Naive B cell (primary cell): ENCODE measurements around the gene KRTAP10-3. TPM values are rescaled to one million over a fixed set of nuclear protein-coding genes. Genes with fewer than 3 reads are reported as not detected.

ENCODE experiments used
- ATAC-seq, 2 donors: fragments of 150-1000 bp; cut with Tn5 transposase; 2 replicates each; pipeline ENCODE4 v1.10.0; 2021; ENCODE audit warnings: low read depth in 2 of 2, mild to moderate bottlenecking in 2 of 2, moderate library complexity in 2 of 2
- DNase-seq: peaks from one replicate; pipeline ENCODE4 v3.0.0; 2022
- H3K27ac Mint-ChIP-seq, 6 donors: one replicate each; pipeline ENCODE4 v1.8.0; 2020 to 2022; ENCODE audit warnings: mild to moderate bottlenecking in 6 of 6, mixed read lengths in 6 of 6, moderate library complexity in 5 of 6, inconsistent platforms in 2 of 6
- H3K27me3 Mint-ChIP-seq, 3 donors: one replicate each; pipeline ENCODE4 v1.8.0; 2021 to 2022; ENCODE audit warnings: mixed read lengths in 3 of 3, mild to moderate bottlenecking in 1 of 3
- H3K36me3 Mint-ChIP-seq, 2 donors: one replicate each; pipeline ENCODE4 v1.8.0; 2020 to 2022; ENCODE audit warnings: mixed read lengths in 2 of 2, inconsistent platforms in 1 of 2, mild to moderate bottlenecking in 1 of 2
- H3K4me1 Mint-ChIP-seq, 3 donors: one replicate each; pipeline ENCODE4 v1.8.0; 2020 to 2022; ENCODE audit warnings: mixed read lengths in 3 of 3, inconsistent platforms in 1 of 3, mild to moderate bottlenecking in 1 of 3, moderate library complexity in 1 of 3
- H3K4me3 Mint-ChIP-seq, 8 donors: one replicate each; pipeline ENCODE4 v1.8.0; 2020 to 2022; ENCODE audit warnings: mild to moderate bottlenecking in 8 of 8, mixed read lengths in 8 of 8, moderate library complexity in 8 of 8, inconsistent platforms in 2 of 8
- H3K9me3 Mint-ChIP-seq, 7 donors: one replicate each; pipeline ENCODE4 v1.8.0; 2020 to 2022; ENCODE audit warnings: mixed read lengths in 7 of 7, mild to moderate bottlenecking in 5 of 7, inconsistent platforms in 2 of 7, moderate library complexity in 1 of 7
- polyA plus RNA-seq, 6 donors: library from polyadenylated mRNA; unstranded; fragments of 300-500 nt; fragmentation: Illumina TruSeq; gene quantifications; one replicate each; pipeline ENCODE4 v1.2.3, GENCODE V29; 2021; ENCODE audit warnings: low read depth in 6 of 6

Gene KRTAP10-3
- polyA plus RNA-seq, 6 donors from 2014 or later: not detected

DNA sequence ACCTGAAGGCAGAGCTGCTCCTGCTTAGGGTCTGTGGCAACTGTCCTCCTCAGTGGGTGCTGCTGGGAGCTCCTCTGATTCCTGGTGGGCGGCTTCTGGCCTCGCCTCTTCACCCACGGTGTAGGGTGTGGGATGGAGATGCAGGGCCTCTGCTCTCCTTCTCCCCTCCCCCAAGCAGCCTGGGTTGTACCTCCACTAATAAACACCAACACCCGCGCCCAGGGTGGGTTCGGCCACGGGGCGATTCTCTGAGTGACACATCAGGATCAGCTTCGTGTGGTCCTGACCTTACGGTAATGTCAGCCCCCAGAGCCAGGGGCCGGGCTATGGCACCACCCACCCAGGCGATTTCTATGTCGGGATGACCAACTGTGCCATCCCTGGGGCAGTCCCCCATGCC is 42.3 kb downstream of the KRTAP10-3 start:
- ATAC-seq (no peak), DNase-seq (no peak)
- peaks cover 0 to 4% (median 0%) of the 10 kb centered on the region in 7 donors for H3K9me3 Mint-ChIP-seq
- no peaks in the 10 kb centered on the region for H3K36me3 Mint-ChIP-seq
- no peak overlapping the region for H3K4me3 Mint-ChIP-seq
- H3K4me1 Mint-ChIP-seq: no peaks in the 10 kb centered on the region
- peaks cover 0 to 22% (median 0%) of the 10 kb centered on the region in 3 donors for H3K27me3 Mint-ChIP-seq
- no peak overlapping the region for H3K27ac Mint-ChIP-seq

DNA sequence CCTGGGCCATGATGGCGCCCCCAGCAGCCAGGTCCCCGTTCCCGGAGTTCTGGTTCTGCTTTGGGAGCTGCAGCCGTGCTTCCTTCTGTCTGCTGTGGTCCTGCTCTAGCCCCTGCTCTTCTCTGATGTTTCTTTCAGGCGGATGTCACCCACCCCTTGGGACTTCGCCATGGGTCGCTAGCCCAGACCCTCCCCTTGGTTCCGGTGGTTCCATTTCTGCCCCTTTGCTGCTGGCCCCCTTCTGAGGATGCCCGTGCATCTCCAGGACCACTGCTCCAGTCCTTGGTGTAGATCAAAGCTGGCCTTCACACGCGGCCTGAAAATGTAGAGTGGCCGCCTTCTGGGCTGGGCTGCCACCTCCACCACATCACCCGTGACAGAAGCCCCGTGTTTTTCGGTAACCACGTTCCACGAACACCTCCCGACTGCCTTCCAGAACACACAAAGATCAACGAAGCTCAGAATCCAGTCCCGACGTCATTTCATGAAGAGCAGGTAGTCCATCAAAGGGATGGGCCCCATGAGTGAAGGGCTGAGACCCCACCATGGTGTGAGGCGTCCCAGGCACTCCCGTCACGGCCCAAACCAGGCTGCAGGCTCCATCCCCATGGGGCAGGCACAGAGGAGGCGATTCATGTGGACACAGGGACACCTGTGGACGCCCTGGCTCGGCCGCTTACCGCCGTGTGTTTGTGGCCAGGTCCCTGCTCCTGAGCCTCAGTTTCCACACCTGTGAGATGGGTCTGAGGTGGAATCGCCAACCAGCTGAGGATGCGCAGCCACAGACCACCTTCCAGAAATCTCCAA is 43.0 kb downstream of the KRTAP10-3 start:
- Mint-ChIP-seq H3K4me3 (no peak overlapping the region), H3K27me3 (peaks cover 0 to 20% (median 0%) of the 10 kb centered on the region in 3 donors), H3K36me3 (no peaks in the 10 kb centered on the region), H3K4me1 (peaks cover 0 to 5% (median 0%) of the 10 kb centered on the region in 3 donors), H3K27ac (no peak overlapping the region), H3K9me3 (peaks cover 0 to 4% (median 0%) of the 10 kb centered on the region in 7 donors)
- no peak for DNase-seq
- ATAC-seq: no peak

DNA sequence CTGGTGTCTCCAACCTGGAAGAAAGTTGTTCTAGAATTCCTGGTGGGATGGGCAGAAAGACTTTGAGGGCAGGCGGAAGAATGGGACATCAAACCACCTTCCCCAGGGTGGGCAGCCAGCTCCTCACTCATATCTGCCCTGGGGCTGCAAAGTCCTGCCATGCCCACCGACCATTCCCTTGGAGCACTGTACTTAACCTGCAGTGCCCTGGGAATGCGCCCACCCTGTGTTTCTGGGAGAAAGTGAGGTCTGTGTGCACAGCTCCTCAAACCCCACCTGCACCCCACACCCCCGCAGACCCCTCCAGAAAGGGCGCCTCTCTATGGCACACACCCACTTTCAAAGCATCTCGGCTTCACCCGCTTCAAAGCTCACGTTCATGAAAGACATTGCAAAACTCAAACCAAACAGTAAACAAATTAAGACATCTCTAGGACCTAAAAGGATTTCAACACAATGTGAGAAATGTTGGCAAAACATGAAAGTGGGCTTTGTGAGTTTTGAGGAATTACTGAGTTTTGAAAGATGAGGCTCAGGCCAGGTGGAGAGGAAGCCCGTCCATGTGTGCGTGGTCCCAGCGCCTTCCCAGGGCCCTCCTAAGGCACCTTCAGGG is 43.7 kb downstream of the KRTAP10-3 start:
- H3K4me3 Mint-ChIP-seq: no peak overlapping the region
- no peaks in the 10 kb centered on the region for H3K36me3 Mint-ChIP-seq
- H3K27ac Mint-ChIP-seq: no peak overlapping the region
- peaks cover 0 to 4% (median 0%) of the 10 kb centered on the region in 7 donors for H3K9me3 Mint-ChIP-seq
- peaks cover 0 to 14% (median 0%) of the 10 kb centered on the region in 3 donors for H3K27me3 Mint-ChIP-seq
- DNase-seq (no peak), ATAC-seq (no peak)
- peaks cover 0 to 5% (median 0%) of the 10 kb centered on the region in 3 donors for H3K4me1 Mint-ChIP-seq

GRCh38 chr21:44514218-44514520 is 44.4 kb downstream of the KRTAP10-3 start:
- DNase-seq (no peak), ATAC-seq (no peak)
- peaks cover 0 to 5% (median 0%) of the 10 kb centered on the region in 3 donors for H3K4me1 Mint-ChIP-seq
- H3K36me3 Mint-ChIP-seq: no peaks in the 10 kb centered on the region
- no peak overlapping the region for H3K4me3 Mint-ChIP-seq
- peaks cover 0 to 4% (median 0%) of the 10 kb centered on the region in 7 donors for H3K9me3 Mint-ChIP-seq
- H3K27me3 Mint-ChIP-seq: peaks cover 0 to 16% (median 0%) of the 10 kb centered on the region in 3 donors
- no peak overlapping the region for H3K27ac Mint-ChIP-seq

DNA sequence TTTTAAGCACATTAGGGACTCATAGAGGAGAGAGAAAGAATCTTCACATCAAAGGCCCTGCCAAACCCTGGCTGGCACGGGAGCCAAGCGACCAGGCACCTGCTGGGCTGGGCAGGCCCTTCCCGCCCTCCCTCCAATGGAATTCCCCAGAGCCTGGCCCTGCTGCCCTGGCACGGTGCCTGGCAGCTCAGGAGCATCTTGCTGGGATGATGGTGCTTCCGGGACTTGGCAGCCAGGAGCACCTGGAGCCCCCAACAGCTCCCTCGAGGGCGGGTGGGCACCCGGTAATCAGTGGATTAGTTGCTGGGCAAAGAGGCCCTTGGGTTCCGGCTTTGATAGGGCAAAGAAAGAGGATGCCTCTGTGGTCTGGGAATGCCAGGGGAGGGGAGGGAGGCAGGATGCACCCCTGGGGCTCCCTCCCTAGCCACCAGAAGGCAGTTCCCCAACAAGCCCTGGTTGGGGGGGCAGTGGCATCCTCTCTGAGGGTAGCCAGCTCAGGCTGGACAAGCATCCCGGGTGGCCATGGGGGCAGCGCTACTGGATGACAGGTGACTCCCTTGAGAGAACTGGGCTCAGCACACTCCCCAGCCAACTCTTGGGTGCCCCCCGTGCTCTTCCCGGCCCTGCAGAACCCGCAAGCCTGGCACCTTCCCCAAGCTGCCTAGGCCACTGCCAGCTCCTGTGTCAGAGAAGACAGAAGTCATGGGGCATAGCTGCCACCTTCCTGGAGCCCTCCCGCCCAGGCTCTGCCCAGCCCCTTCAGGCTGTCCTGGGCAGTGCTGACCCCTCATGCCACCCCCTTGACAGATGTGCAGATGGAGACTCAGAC is 45.0 kb downstream of the KRTAP10-3 start:
- no peak for ATAC-seq
- H3K27me3 Mint-ChIP-seq: peaks cover 0 to 16% (median 0%) of the 10 kb centered on the region in 3 donors
- no peak overlapping the region for H3K4me3 Mint-ChIP-seq
- H3K27ac Mint-ChIP-seq: no peak overlapping the region
- no peak for DNase-seq
- H3K36me3 Mint-ChIP-seq: no peaks in the 10 kb centered on the region
- peaks cover 0 to 4% (median 0%) of the 10 kb centered on the region in 7 donors for H3K9me3 Mint-ChIP-seq
- peaks cover 0 to 5% (median 0%) of the 10 kb centered on the region in 3 donors for H3K4me1 Mint-ChIP-seq

DNA sequence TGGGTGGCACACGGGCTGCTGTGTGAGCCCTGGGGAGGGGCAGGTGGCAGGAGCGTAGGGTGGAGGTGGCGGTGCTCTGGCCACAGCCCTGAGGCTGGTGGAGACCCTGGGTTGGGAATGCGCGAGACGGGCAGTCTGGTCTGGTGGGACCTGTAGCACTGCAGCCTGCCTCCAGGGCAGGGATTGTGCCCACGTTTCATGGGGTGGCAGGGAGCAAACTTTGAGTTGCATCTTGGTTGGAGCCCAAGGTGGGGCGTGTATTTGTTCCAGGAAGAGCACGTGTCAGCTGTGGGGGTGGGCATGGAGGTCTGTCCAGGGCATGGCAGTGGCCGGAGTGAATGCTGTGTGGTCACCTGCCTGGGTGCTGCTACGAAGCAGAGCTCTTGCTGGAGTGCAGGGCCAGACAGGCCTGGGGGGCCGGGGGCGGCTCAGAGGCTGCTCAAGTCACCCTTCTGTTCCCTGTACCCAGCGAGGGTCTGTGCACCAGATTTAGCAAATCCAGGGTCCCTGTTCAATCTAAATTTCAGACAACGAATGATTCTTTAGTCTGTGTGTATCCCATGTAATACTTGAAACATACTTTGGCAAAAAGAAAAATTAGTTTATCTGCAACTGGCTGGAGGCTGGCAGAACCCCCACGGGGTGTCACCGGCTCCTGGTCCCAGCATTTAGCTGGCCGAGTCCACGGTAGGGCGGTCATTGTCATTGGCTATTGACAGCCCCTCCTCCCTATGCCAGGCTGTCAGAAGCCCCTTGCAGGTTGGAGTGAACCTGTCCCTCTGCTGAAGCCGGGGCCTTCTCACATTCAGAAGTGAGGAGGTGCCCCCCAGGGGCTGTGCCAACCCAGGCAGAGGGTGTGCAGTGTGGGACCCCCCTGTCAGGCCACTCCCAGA is 45.9 kb downstream of the KRTAP10-3 start:
- H3K27ac Mint-ChIP-seq: no peak overlapping the region
- peaks cover 0 to 5% (median 0%) of the 10 kb centered on the region in 3 donors for H3K4me1 Mint-ChIP-seq
- no peaks in the 10 kb centered on the region for H3K36me3 Mint-ChIP-seq
- H3K4me3 Mint-ChIP-seq: no peak overlapping the region
- ATAC-seq: no peak
- H3K9me3 Mint-ChIP-seq: peaks cover 0 to 2% (median 0%) of the 10 kb centered on the region in 7 donors
- H3K27me3 Mint-ChIP-seq: peaks cover 0 to 16% (median 0%) of the 10 kb centered on the region in 3 donors
- DNase-seq: no peak

DNA sequence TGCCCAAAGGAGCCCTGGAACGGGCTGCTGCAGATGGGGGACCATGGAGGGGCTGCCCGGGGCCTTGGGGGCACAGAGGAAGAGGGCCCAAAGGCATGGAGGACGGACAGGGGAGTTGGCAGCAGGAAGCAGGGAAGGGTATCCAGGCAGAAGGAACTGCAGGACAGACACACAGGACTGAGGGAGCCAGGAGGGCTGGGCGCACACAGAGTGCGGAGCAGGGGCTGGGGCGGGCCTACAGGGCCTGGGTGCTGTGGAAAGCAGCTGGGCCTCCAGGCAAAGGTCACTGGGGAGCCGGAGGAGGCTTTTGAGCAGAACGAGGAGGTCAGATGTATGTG is 46.7 kb downstream of the KRTAP10-3 start:
- no peak for DNase-seq
- Mint-ChIP-seq H3K36me3 (no peaks in the 10 kb centered on the region), H3K4me1 (peaks cover 0 to 5% (median 0%) of the 10 kb centered on the region in 3 donors), H3K27ac (no peak overlapping the region), H3K27me3 (peaks cover 0 to 16% (median 0%) of the 10 kb centered on the region in 3 donors), H3K4me3 (peak overlapping the region in 1 of 8 donors; percentile 59), H3K9me3 (no peaks in the 10 kb centered on the region)
- ATAC-seq: no peak

DNA sequence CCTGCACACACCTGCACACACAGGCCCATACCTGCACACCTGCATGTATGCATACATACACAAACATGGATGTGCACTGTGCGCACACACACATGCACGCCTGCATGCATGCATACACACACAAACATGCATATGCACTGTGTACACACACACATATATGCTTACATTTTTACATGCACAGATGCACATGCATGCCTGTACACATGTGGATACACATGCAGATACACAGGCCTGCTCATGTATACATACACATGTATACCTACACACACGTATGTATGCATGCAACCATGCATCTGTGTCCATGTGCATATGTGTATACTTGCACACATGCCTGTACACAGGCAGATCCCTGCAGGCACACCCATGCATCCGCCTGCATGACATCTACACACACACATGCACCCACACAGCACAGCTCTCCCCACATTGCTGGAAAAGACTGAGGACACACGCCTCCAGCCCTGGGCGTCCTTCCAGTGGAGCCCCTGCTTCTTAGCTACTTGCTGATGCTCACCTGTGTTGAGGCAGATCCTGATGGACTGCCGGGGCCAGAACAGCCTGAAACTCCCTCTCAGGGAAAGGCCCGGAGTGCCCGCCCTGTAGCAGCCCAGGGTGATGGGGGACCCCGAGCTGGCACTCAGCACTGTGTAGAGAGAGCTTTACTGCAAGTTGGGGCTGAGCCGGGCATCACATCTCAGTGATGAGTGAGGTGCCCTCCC is 47.2 kb downstream of the KRTAP10-3 start:
- peaks cover 0 to 16% (median 0%) of the 10 kb centered on the region in 3 donors for H3K27me3 Mint-ChIP-seq
- no peaks in the 10 kb centered on the region for H3K9me3 Mint-ChIP-seq
- no peak for DNase-seq
- no peak for ATAC-seq
- H3K4me3 Mint-ChIP-seq: peak overlapping the region in 3 of 8 donors; percentile 16 to 59 (median 47)
- peaks cover 0 to 5% (median 0%) of the 10 kb centered on the region in 3 donors for H3K4me1 Mint-ChIP-seq
- H3K27ac Mint-ChIP-seq: peak overlapping the region in 1 of 6 donors; percentile 69
- no peaks in the 10 kb centered on the region for H3K36me3 Mint-ChIP-seq

- Mint-ChIP-seq H3K27me3 (peaks cover 0 to 16% (median 0%) of the 10 kb centered on the region in 3 donors), H3K36me3 (no peaks in the 10 kb centered on the region), H3K27ac (no peak overlapping the region), H3K4me1 (peaks cover 0 to 5% (median 0%) of the 10 kb centered on the region in 3 donors), H3K4me3 (peak overlapping the region in 5 of 8 donors; percentile 9 to 51 (median 29)), H3K9me3 (no peaks in the 10 kb centered on the region)
- peak; percentile 82 to 85 for ATAC-seq
- peak; percentile 59 for DNase-seq
Measured at GRCh38 chr21:44510508-44511218, 47.9 kb downstream of the KRTAP10-3 start.

- Mint-ChIP-seq H3K27me3 (peaks cover 0 to 16% (median 0%) of the 10 kb centered on the region in 3 donors), H3K4me1 (peaks cover 0 to 5% (median 0%) of the 10 kb centered on the region in 3 donors), H3K36me3 (no peaks in the 10 kb centered on the region), H3K27ac (peak overlapping the region in 1 of 6 donors; percentile 89), H3K9me3 (no peaks in the 10 kb centered on the region), H3K4me3 (no peak overlapping the region)
- ATAC-seq (no peak), DNase-seq (no peak)
Measured at GRCh38 chr21:44510109-44510507, 48.5 kb downstream of the KRTAP10-3 start.

DNA sequence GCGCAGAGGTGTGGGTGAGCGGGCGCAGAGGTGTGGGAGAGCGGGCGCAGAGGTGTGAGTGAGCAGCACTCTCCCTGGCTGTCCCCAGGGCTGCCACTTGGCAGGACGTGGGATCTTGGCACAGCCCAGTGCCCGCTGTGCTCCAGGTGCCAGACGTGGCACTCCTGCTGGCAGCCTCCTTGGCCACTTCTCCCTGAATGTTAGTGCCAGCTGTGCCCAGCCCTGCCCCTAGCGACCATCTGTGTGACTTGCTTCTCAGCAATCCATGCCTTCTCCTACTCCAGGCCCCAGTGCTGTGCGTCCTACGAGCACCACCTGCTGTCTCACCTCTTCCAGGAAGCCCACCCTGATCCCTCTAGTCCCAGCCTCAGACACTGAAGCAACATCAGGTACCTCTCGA is 49.1 kb downstream of the KRTAP10-3 start:
- Mint-ChIP-seq H3K4me1 (peaks cover 0 to 6% (median 0%) of the 10 kb centered on the region in 3 donors), H3K36me3 (no peaks in the 10 kb centered on the region), H3K9me3 (no peaks in the 10 kb centered on the region), H3K27me3 (peaks cover 0 to 16% (median 0%) of the 10 kb centered on the region in 3 donors), H3K27ac (peak overlapping the region in 1 of 6 donors; percentile 89), H3K4me3 (peak overlapping the region in 1 of 8 donors; percentile 9)
- ATAC-seq (no peak), DNase-seq (no peak)
